ENCODE data around the gene AKT3. TPM values are rescaled to one million over a fixed set of nuclear protein-coding genes. Genes with fewer than 3 reads are reported as not detected.
A peak's percentile ranks its signal among the peaks of the same experiment; 100 is the strongest.

The AKT3 gene
- polyA plus RNA-seq, 2 of the 4 experiments (the other 2 are of a cell fraction), result 18.4 to 43.5 TPM

DNA sequence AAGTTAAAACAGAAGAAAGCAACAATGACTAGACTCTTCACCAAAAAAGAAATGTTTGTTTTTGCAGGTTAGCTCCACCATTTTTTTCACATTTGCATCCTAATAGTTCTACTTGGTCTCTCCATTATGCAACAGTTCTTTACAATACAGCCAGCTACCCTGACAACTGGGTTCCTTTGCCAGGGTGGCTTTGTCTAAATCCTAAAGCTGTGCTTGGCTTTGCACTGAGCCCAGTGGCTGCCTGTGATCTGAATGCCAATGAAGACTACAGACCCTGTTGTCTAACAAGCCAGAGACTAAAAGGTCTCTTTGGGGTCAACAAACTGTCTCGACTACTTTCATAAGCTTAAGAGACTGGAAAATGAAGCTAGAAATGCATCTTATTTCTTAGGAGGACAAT is 112.0 kb downstream of the AKT3 start:
- ATAC-seq (no peak), DNase-seq (ENCODE audit: low read depth in 1 of 2, low spot score in 1 of 2) (no peak), FAIRE-seq (no peak)
- H3K27ac ChIP-seq, result no peak overlapping the region
- H3K9me3 ChIP-seq, result no peaks in the 10 kb centered on the region
- no peak overlapping the region for H3K4me3 ChIP-seq
- no peak overlapping the region for H3K4me2 ChIP-seq
- peaks cover 8% of the 10 kb centered on the region; the same call in 2 of the 3 replicates for H3K4me1 ChIP-seq
- TF ChIP-seq, protein P1, sequence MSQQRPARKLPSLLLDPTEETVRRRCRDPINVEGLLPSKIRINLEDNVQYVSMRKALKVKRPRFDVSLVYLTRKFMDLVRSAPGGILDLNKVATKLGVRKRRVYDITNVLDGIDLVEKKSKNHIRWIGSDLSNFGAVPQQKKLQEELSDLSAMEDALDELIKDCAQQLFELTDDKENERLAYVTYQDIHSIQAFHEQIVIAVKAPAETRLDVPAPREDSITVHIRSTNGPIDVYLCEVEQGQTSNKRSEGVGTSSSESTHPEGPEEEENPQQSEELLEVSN (IDR thresholded peaks at IDR 0.05; ENCODE audit: borderline replicate concordance, low read depth), result no peak
- TF ChIP-seq, protein P2, sequence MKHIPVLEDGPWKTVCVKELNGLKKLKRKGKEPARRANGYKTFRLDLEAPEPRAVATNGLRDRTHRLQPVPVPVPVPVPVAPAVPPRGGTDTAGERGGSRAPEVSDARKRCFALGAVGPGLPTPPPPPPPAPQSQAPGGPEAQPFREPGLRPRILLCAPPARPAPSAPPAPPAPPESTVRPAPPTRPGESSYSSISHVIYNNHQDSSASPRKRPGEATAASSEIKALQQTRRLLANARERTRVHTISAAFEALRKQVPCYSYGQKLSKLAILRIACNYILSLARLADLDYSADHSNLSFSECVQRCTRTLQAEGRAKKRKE (CRISPR knock-in tag; IDR thresholded peaks at IDR 0.05; ENCODE audit: low read depth), result no peak
- TF ChIP-seq HOXB13 (CRISPR knock-in tag; IDR thresholded peaks at IDR 0.05; ENCODE audit: low read depth) (no peak), HOXB5 (CRISPR knock-in tag; IDR thresholded peaks at IDR 0.05) (no peak), RNF2 (IDR thresholded peaks at IDR 0.05; ENCODE audit: borderline replicate concordance, low read depth) (no peak), GATA3 (IDR thresholded peaks at IDR 0.05; ENCODE audit: borderline replicate concordance) (no peak), RFX5 (IDR thresholded peaks at IDR 0.05) (no peak), RARB (CRISPR knock-in tag; IDR thresholded peaks at IDR 0.05) (no peak), FOSB (CRISPR knock-in tag; IDR thresholded peaks at IDR 0.05) (no peak), MYC (IDR thresholded peaks at IDR 0.05; ENCODE audit: borderline replicate concordance, low read length) (no peak)
- TF ChIP-seq, protein P3, sequence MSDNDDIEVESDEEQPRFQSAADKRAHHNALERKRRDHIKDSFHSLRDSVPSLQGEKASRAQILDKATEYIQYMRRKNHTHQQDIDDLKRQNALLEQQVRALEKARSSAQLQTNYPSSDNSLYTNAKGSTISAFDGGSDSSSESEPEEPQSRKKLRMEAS (IDR thresholded peaks at IDR 0.05), result no peak
- TF ChIP-seq, protein P4, sequence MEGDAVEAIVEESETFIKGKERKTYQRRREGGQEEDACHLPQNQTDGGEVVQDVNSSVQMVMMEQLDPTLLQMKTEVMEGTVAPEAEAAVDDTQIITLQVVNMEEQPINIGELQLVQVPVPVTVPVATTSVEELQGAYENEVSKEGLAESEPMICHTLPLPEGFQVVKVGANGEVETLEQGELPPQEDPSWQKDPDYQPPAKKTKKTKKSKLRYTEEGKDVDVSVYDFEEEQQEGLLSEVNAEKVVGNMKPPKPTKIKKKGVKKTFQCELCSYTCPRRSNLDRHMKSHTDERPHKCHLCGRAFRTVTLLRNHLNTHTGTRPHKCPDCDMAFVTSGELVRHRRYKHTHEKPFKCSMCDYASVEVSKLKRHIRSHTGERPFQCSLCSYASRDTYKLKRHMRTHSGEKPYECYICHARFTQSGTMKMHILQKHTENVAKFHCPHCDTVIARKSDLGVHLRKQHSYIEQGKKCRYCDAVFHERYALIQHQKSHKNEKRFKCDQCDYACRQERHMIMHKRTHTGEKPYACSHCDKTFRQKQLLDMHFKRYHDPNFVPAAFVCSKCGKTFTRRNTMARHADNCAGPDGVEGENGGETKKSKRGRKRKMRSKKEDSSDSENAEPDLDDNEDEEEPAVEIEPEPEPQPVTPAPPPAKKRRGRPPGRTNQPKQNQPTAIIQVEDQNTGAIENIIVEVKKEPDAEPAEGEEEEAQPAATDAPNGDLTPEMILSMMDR (IDR thresholded peaks at IDR 0.05), result no peak
- TF ChIP-seq, protein P5, sequence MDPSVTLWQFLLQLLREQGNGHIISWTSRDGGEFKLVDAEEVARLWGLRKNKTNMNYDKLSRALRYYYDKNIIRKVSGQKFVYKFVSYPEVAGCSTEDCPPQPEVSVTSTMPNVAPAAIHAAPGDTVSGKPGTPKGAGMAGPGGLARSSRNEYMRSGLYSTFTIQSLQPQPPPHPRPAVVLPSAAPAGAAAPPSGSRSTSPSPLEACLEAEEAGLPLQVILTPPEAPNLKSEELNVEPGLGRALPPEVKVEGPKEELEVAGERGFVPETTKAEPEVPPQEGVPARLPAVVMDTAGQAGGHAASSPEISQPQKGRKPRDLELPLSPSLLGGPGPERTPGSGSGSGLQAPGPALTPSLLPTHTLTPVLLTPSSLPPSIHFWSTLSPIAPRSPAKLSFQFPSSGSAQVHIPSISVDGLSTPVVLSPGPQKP (IDR thresholded peaks at IDR 0.05; ENCODE audit: low read depth, low read length), result no peak
- CTCF ChIA-PET, result interaction anchor here (1.3 to 1.9 kb wide), 2 partner anchors 10 to 535 kb away, joined by 4 to 5 read pairs; no protein-coding TSS in a partner anchor
- 36% methylated on average over 1 of the region's 1 CpG for WGBS (ENCODE audit: missing lambda C conversion rate)
- POLR2A ChIA-PET, result no interaction called here

DNA sequence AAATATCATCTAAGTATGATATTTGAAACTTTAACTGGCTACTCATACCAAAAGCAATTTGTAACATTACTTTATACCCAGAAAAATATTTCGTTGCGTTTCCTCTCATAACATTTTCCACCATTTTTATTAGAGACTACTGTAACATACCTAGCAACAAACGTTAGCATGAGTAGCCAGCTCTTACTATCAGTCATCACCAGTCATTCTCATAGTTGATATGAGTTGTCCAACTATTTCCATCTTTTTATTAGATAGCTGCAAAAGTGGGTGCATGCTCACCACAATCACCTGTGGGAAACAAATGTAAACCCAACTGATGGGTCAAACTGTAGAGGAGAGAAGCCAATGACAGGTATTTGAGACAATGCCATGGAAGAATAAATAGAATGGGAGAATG is 114.6 kb downstream of the AKT3 start:
- ChIA-PET CTCF (interaction anchor here (1.5 kb wide), 1 partner anchor 13 kb away, joined by 7 read pairs; no protein-coding TSS in a partner anchor), POLR2A (no interaction called here)
- Histone ChIP-seq H3K4me3 (no peak overlapping the region), H3K27ac (no peak overlapping the region), H3K4me2 (no peak overlapping the region), H3K4me1 (peaks cover 8% of the 10 kb centered on the region; the same call in 2 of the 3 replicates), H3K9me3 (no peaks in the 10 kb centered on the region)
- TF ChIP-seq EP300 (IDR thresholded peaks at IDR 0.05) (no peak), FOSB (CRISPR knock-in tag; IDR thresholded peaks at IDR 0.05) (no peak)
- no peak for ATAC-seq
- no peak for FAIRE-seq
- DNase-seq (ENCODE audit: low read depth in 1 of 2, low spot score in 1 of 2), result no peak
- 93% methylated on average over 3 of the region's 3 CpGs for WGBS (ENCODE audit: missing lambda C conversion rate)

DNA sequence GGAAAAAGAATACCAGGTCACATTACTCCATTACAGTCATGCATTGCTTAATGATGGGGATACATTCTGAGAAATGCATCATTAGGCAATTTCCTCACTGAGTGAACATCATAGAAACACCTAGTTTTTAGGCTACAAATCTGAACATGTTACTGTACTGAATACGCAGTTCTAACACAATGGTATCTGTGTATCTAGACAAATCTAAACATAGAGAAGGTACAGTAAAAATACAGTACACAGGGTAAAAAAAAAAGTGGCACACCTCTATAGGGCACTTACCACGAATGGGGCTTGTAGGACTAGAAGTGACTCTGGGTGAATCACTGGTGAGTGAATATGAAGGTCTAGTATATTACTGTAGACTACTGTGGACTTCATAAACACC is 115.7 kb downstream of the AKT3 start:
- DNase-seq (ENCODE audit: low read depth in 1 of 2, low spot score in 1 of 2) (no peak), FAIRE-seq (peak; percentile 54), ATAC-seq (no peak)
- no peak overlapping the region for H3K27ac ChIP-seq
- 19% methylated on average over 2 of the region's 2 CpGs for WGBS (ENCODE audit: missing lambda C conversion rate)
- ChIA-PET CTCF (interaction anchor here (1.1 kb wide), 1 partner anchor 15 kb away, joined by 3 read pairs; no protein-coding TSS in a partner anchor), POLR2A (no interaction called here)
- no peaks in the 10 kb centered on the region for H3K4me1 ChIP-seq
- no peak overlapping the region for H3K4me2 ChIP-seq
- no peaks in the 10 kb centered on the region for H3K9me3 ChIP-seq
- H3K4me3 ChIP-seq, result no peak overlapping the region
- no peak for TF ChIP-seq JUNB (IDR thresholded peaks at IDR 0.05)
- no peak for TF ChIP-seq NR3C1 (IDR thresholded peaks at IDR 0.05)
- no peak for TF ChIP-seq ZSCAN20 (CRISPR knock-in tag; IDR thresholded peaks at IDR 0.05)
- TF ChIP-seq PHF8 (IDR thresholded peaks at IDR 0.05; ENCODE audit: borderline replicate concordance, low read depth), result no peak
- no peak for TF ChIP-seq SMC3 (IDR thresholded peaks at IDR 0.05)
- TF ChIP-seq, protein P6, sequence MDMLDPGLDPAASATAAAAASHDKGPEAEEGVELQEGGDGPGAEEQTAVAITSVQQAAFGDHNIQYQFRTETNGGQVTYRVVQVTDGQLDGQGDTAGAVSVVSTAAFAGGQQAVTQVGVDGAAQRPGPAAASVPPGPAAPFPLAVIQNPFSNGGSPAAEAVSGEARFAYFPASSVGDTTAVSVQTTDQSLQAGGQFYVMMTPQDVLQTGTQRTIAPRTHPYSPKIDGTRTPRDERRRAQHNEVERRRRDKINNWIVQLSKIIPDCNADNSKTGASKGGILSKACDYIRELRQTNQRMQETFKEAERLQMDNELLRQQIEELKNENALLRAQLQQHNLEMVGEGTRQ (IDR thresholded peaks at IDR 0.05), result no peak
- no peak for TF ChIP-seq NFE2L2 (conservative IDR thresholded peaks at IDR 0.05; ENCODE audit: low read length)
- TF ChIP-seq CBX2 (IDR thresholded peaks at IDR 0.05; ENCODE audit: borderline replicate concordance, low read depth), result no peak
- TF ChIP-seq JUN (IDR thresholded peaks at IDR 0.05), result no peak
- TF ChIP-seq RAD21 (conservative IDR thresholded peaks at IDR 0.05 in 1 of 2, IDR thresholded peaks at IDR 0.05 in 1 of 2), result no peak
- TF ChIP-seq GATA3 (IDR thresholded peaks at IDR 0.05; ENCODE audit: borderline replicate concordance), result no peak
- TF ChIP-seq, protein P5 (IDR thresholded peaks at IDR 0.05; ENCODE audit: low read depth, low read length), result no peak
- no peak for TF ChIP-seq ZNF302 (CRISPR knock-in tag; IDR thresholded peaks at IDR 0.05)
- TF ChIP-seq TP53 (CRISPR knock-in tag; IDR thresholded peaks at IDR 0.05), result no peak
- TF ChIP-seq, protein P2 (CRISPR knock-in tag; IDR thresholded peaks at IDR 0.05; ENCODE audit: low read depth), result no peak
- TF ChIP-seq RARB (CRISPR knock-in tag; IDR thresholded peaks at IDR 0.05), result no peak
- TF ChIP-seq POLR2A (IDR thresholded peaks at IDR 0.05; ENCODE audit: low read length), result no peak

Data from A549 (cell line).